Stomach (tissue), 9 donors: ENCODE results near the gene EHD3. TPM values are rescaled to one million over a fixed set of nuclear protein-coding genes. Genes with fewer than 3 reads are reported as not detected.
A peak's percentile ranks its signal among the peaks of the same experiment; 100 is the strongest.

Source experiments
- DNase-seq, 2 donors: peaks; one replicate each; pipeline versions ENCODE4 v3.0.0 to v3.0.0-alpha.2; 2013 to 2019
- H3K27ac ChIP-seq, 5 donors: fragments of 200-600 bp in 4 of 5; sonication (generic) in 4 of 5; one replicate each; pipeline ENCODE4 v1.5.1; 2013 to 2019; ENCODE audit warnings: mild to moderate bottlenecking in 1 of 5, moderate library complexity in 1 of 5
- H3K27me3 ChIP-seq, 3 donors: fragments of 200-600 bp; sonication (generic); one replicate each; pipeline ENCODE4 v1.5.1; 2017 to 2019; ENCODE audit warnings: mixed run types in 1 of 3
- H3K36me3 ChIP-seq, 4 donors: fragments of 200-600 bp; sonication (generic); 1 replicate in 3 of 4; 2 replicates in 1 of 4; pipeline ENCODE4 v1.5.1; 2016 to 2019
- H3K4me1 ChIP-seq, 4 donors: fragments of 200-600 bp; sonication (generic); one replicate each; pipeline ENCODE4 v1.5.1; 2016 to 2019
- H3K4me3 ChIP-seq, 4 donors: fragments of 200-600 bp; sonication (generic) in 3 of 4; one replicate each; pipeline ENCODE4 v1.5.1; 2016 to 2019; ENCODE audit warnings: mild to moderate bottlenecking in 1 of 4
- H3K9me3 ChIP-seq, 4 donors: fragments of 200-600 bp; sonication (generic); one replicate each; pipeline ENCODE4 v1.5.1; 2016 to 2019
- EP300 ChIP-seq: sonication (generic); formaldehyde crosslinking; IDR thresholded peaks from one replicate; pipeline ENCODE4 v1.6.1; 2017; ENCODE audit warnings: antibody characterized with exemption
- POLR2A ChIP-seq, 4 donors: fragments of 450-650 bp; IDR thresholded peaks; one replicate each; pipeline ENCODE4 v1.6.1; 2016; ENCODE audit warnings: antibody characterized with exemption in 4 of 4, control low read depth in 2 of 4, mild to moderate bottlenecking in 1 of 4, moderate library complexity in 1 of 4
- POLR2AphosphoS5 ChIP-seq, 3 donors: sonication (generic); formaldehyde crosslinking; IDR thresholded peaks; one replicate each; pipeline ENCODE4 v1.6.1; 2016; ENCODE audit warnings: antibody characterized with exemption in 3 of 3
- WGBS, 5 donors: extraction: QIAGEN DNeasy Blood & Tissue Kit in 3 of 5; methylation state at CpG; one replicate each; pipeline versions ENCODE4 v1.1.5 to v1.1.7; 2013 to 2018; 5-methylcytosine and 5-hydroxymethylcytosine counted together
- intact Hi-C: fragments of 100-400 bp; cut with DNase I; formaldehyde crosslinking; loops from one replicate; pipeline ENCODE4 v1.15.1; 2023; ENCODE audit warnings: low total_unique reads
- polyA plus RNA-seq, 3 donors: library from polyadenylated mRNA; stranded (reverse); fragments of 200-250 nt; gene quantifications; one replicate each; pipeline ENCODE4 v1.2.3, GENCODE V29; 2013
- small RNA-seq, 4 donors: library from RNA; depleted of rRNA; stranded (forward); fragments of <200 nt; gene quantifications; one replicate each; pipeline ENCODE3, GENCODE V24; 2016
- total RNA-seq, 5 donors: library from RNA; depleted of rRNA; stranded (reverse); fragments of >200 nt; gene quantifications; one replicate each; pipeline versions ENCODE4 v1.1.0 to v1.2.3, GENCODE V29; 2014 to 2016
- TF ChIP-seq, protein P1 (sequence below), 7 experiments: fragments of 450-650 bp in 4 of 7; fragments of 200-600 bp in 3 of 7; sonication (generic) in 3 of 7; IDR thresholded peaks; one replicate each; pipeline ENCODE4 v1.5.1; 2016 to 2019; ENCODE audit warnings: antibody characterized with exemption in 7 of 7, control low read depth in 2 of 7, mild to moderate bottlenecking in 1 of 7
- donor health status: healthy with polysubstance abuse.
- donor health status: Bipolar disorder and iron deficiency.
- donor health status: healthy.

EHD3 gene
- total and polyA plus RNA-seq, 8 donors, result 0.45 to 7.5 (median 3.6) TPM

DNA sequence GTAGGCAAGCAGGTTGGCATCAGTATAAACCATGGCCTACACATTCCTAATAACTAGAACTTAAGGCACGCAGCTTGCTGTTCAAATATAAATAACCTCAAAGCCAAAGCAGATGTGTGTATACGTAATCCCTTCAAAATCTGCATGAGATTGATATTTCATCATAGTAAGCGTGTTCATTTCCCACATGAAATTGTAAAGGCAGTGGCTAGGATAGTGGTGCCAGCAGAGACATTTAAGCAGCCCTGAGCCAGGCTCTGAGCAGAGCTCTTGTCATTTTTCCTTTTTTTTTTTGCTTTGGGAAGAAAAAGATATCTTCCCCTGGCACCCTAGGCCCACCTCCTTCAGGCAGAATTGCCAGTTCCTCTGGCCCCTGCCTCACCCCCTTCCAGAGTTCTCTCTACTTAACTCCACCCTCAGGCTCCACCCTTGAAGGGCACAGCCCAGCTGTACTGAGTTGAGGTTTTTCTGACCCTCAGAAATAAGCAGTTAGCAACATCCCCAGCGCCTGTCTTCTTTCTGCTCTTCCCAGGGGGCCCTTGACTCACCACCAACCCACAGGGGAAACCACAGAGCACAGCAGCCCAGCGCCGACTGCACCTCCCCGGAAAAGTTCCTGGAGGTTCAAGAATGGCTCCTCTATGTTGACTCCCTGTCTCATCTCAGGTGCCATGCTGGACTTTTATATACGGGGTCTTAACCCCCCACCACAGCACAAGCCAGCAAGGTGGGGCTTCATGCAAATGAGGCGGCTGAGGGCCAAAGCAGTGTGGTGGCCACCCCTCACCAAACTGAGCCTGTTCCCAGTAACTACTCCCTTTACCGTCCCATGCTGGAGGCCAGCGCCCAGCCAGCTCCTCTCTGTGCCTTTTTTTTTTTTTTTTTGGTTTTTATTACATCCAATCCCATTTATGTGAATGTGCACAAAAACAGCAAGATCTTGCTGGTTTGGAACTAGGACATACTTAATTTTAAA lies 84.7 kb downstream of the EHD3 start:
- H3K36me3 ChIP-seq, result no peaks in the 10 kb centered on the region
- TF ChIP-seq, protein P1, sequence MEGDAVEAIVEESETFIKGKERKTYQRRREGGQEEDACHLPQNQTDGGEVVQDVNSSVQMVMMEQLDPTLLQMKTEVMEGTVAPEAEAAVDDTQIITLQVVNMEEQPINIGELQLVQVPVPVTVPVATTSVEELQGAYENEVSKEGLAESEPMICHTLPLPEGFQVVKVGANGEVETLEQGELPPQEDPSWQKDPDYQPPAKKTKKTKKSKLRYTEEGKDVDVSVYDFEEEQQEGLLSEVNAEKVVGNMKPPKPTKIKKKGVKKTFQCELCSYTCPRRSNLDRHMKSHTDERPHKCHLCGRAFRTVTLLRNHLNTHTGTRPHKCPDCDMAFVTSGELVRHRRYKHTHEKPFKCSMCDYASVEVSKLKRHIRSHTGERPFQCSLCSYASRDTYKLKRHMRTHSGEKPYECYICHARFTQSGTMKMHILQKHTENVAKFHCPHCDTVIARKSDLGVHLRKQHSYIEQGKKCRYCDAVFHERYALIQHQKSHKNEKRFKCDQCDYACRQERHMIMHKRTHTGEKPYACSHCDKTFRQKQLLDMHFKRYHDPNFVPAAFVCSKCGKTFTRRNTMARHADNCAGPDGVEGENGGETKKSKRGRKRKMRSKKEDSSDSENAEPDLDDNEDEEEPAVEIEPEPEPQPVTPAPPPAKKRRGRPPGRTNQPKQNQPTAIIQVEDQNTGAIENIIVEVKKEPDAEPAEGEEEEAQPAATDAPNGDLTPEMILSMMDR (IDR thresholded peaks at IDR 0.05), result no peak
- TF ChIP-seq POLR2AphosphoS5 (IDR thresholded peaks at IDR 0.05) (no peak), EP300 (no peak), POLR2A (IDR thresholded peaks at IDR 0.05) (no peak)
- peak overlapping the region; percentile 46 to 76 (median 60) for H3K27ac ChIP-seq
- 65 to 75% (median 70%) methylated on average over 11 of the region's 11 CpGs for WGBS, 5 donors
- intact Hi-C loops, result loop anchor here (10.0 kb wide), 1 partner anchor 84 kb away; the partner anchor contains the start of gene EHD3
- DNase-seq, result no peak
- H3K9me3 ChIP-seq, result no peaks in the 10 kb centered on the region
- H3K4me1 ChIP-seq, result peaks cover 0 to 28% (median 17%) of the 10 kb centered on the region in 4 donors
- H3K4me3 ChIP-seq, result no peak overlapping the region
- H3K27me3 ChIP-seq, result no peaks in the 10 kb centered on the region

Small RNAs within 50 kb of the gene (small RNA-seq; reads per million reads assigned to genes)
- 0 reads per million in 4 donors for gene RNA5SP90

Other genes starting within 250 kb of the EHD3 start
- 10 to 100 TPM in 1 of 5 donors, 1 to 10 TPM in 1, not detected in 3; 1.1 to 11.6 TPM for gene GALNT14, start 95.7 kb upstream of the EHD3 start, total RNA-seq
- 10 to 100 TPM in 1 of 3 donors, 1 to 10 TPM in 1, under 1 TPM in 1; 0.93 to 15.6 (median 1.4) TPM for gene GALNT14, start 95.7 kb upstream of the EHD3 start, polyA plus RNA-seq
- 1 to 10 TPM in 1 of 5 donors, not detected in 4; 1.3 TPM for gene CAPN14, start 16.6 kb upstream of the EHD3 start, total RNA-seq
- 10 to 100 TPM in 1 of 3 donors, under 1 TPM in 1, not detected in 1; 0.06 to 66.0 TPM for gene CAPN14, start 16.6 kb upstream of the EHD3 start, polyA plus RNA-seq
- gene XDH, start 180.6 kb downstream of the EHD3 start, total RNA-seq, result 10 to 100 TPM in 1 of 5 donors, 1 to 10 TPM in 3, under 1 TPM in 1; 0.87 to 40.8 (median 3.6) TPM
- 1 to 10 TPM in 1 of 3 donors, under 1 TPM in 2; 0.06 to 2.3 (median 0.15) TPM for gene XDH, start 180.6 kb downstream of the EHD3 start, polyA plus RNA-seq